Activated CD8-positive, alpha-beta memory T cell treated with anti-CD3 and anti-CD28 coated beads, Interleukin-2, amount 50 U/mL, for 48 hours (primary cell): ENCODE measurements around the gene CNOT8.

Experiments used
- DNase-seq: peaks from one replicate; pipeline ENCODE4 v3.0.0-alpha.2; 2020

CNOT8 gene

DNA sequence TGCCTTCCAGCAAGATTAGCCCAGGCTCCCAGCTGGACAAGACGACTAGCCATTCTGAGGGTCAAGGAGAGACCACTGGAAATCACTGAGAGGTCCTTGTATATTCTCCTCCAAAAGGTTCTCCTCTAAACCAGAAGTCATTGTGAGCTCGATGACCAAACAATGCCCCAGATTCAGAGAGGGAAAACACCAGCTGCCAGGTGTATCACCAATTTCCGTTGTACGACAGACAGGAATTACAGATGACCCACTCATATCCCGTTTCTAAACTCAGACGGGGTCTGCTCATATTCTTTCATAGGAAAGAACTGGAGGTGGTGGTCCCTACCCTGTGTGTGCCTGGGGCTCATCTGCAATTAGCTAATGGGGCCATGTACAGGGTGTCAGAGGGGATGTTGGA lies 22.2 kb upstream of the CNOT8 start:
- DNase-seq = no peak

DNA sequence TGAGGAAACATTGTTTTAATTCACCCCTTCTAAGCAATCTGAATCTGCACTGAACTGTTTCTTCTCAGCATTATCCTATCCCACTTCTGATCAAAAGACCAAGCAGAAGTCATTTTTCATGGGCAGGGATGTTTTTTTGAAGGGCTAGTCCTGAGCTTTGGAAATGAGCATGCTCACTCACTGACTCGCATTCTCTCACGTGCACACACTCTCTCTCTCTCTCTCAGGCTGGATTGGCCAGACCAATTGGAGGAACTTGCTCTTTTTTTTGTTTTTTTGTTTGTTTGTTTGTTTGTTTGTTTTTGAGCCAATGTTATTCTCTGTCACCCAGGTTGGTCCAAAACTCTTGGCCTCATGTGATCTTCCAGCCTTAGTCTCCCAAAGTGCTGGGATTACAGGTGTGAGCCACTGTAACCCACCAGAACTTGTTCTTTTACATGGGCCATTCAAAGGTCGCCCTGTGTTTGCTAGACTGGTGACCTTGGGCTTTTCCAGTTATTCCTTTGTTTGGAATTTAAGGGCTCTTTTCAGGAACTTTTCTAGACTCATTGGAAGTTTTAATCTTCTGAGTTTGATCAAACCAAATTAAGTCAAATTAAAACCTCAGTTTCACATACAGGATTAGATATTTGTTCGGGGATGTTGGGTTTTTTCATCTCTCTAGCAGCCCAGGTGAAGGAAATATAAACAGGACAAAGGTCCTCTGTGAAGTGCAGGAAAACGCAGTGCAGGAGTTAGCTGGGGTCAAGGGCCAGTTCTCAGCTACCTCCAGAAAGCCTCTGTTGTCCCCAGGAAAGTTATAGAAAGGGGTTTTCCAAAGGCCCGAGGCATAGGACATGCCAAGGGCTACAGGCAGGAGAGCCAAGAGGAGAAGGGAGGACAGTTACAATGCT lies 21.2 kb upstream of the CNOT8 start:
- no peak for DNase-seq

DNA sequence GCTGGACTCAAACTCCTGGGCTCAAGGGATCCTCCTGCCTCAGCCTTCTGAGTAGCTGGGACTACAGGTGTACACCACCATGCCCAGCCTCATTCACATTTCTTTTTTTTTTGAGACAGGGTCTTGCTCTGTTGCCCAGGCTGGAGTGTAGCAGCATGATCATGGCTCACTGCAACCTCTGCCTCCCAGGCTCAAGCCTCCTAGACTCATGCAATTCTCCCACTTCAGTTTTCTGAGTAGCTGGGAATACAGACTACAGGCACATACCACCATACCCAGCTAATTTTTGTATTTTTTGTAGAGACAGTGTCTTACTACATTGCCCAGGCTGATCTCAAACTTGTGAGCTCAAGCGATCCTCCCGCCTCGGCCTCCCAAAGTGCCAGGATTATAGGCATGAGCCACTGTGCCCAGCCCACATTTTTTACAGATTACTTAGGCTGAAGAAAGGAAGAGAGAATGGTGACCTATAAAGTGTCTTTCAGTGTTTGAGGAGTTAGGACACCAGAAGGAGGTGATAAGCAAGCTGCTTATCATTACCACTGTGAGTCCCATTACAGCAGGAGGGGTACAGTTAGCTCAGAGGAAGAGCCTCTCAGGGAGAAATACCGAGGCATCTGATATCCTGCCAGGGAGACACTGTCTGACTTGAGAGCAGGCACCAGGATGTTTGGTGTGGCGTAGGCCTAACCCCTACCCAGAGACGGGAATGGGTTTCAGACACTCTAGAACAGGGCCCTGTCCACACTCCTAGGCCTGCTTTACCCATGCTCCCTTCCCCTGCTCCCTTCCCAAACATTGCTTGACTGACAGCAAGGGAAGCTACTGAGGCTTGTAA lies 17.8 kb upstream of the CNOT8 start:
- no peak for DNase-seq

DNA sequence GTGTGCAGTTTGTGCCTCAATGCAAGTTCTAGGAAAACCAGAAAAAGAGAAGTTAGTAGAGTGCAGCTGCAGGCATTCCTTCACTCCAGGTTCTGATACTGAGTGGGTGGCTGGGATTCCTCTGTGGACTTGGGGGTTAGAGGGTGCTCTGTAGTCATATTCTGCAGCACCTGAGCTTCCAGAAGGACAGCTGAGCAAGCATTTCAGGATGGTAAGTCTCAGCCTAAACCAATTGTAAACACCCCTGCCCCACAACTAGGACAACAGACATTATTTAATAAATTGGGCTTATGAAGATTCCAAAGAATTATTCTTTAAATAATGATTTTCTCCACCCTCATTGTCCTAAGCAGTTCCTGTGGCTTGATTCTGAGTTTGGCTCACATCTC lies 17.2 kb upstream of the CNOT8 start:
- DNase-seq = no peak

DNA sequence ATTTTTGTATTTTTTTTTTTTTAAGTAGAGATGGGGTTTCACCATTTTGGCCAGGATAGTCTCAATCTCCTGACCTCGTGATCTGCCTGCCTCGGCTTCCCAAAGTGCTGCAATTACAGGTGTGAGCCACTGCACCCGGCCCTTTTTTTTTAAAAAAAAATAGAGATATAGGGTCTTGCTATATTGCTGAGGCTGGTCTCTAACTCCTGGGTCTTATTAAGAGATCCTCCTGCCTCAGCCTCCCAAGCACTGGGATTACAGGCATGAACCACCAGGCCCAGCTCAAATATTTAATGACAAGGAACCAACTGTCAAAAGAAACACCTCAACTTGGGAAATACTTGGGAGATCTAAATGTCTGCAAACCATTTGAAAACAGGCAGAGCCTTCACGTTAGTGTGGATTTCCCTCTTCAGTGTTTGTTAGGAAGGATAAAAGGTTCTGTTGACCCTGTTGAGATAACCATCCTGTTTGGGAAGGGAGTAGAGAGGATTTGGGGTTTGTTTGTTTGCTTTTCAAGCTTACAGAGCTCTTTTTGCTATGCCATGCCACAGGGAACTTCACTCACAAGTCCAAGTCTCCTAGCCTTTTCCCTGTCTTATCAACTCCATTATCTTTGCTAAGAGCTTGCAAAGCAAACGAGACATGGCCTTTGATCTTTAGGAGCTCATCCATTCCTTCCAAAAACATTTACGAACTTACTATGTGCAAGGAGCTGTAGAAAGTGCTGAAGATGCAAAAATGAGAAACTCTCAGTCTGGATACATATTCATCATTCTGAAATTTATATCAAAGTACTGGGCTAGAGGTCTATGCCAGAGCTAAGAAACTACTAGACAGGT lies 15.5 kb upstream of the CNOT8 start:
- no peak for DNase-seq

DNA sequence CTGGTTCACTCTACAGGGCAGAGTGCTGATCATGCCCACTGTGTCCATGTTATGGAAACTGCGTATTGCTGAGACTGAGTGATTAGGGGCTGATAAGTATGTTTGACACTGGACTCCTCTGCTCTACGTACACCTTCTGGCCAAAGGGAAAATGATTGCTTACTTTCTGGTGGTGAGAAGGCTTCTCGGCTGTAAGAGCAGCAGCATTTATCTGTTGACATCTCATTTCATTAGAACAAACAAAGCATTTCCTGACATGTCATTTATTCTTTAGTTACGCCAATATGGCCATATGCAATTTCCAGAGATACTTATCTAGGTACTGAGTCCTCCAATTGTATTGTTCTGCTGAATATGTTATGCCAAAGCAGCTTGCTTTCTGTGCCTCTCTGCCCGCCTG lies 13.6 kb upstream of the CNOT8 start:
- no peak for DNase-seq

DNA sequence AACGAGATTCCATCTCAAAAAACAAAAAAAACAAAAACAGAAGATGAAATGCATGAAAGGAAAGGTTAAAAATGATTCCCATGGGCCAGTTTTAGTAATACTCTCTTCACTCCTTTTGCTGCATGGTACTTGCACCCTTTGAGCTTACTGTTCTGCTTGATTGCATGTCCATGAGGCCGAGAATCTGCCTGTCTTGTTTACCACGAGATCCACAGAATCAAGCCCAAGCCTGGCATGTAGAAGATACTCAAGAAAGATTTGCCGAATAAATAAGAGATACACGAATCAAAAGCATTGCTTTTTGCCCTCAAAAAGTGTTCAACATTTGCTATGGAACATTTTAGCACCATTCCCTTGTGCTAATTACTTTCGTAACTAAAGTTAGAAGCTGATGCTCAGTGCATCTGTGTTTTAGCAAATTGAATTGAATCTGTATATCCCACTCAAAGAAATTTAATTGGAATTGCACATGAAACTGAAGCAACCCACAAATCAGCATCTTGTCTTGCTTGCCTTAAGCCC lies 9.1 kb upstream of the CNOT8 start:
- no peak for DNase-seq

DNA sequence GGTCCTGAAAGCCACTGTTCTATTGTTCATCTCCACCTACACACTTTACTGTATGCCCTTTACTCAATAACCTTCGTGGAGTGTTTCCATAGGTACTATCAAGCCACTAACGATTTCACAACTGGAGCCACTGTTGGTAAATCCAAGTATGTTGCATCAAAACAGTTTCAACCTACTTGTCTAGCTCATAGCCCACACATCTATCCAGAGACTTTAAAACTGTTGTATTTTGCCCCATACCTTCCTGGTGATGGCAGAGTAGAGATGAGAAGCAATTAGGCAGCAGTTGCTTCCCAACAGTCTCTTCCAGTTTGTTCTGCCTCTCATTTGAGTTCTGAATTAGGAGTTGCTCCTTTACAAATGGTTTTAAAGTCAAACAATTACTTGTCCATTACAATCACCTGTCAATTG lies 8.6 kb upstream of the CNOT8 start:
- no peak for DNase-seq

DNA sequence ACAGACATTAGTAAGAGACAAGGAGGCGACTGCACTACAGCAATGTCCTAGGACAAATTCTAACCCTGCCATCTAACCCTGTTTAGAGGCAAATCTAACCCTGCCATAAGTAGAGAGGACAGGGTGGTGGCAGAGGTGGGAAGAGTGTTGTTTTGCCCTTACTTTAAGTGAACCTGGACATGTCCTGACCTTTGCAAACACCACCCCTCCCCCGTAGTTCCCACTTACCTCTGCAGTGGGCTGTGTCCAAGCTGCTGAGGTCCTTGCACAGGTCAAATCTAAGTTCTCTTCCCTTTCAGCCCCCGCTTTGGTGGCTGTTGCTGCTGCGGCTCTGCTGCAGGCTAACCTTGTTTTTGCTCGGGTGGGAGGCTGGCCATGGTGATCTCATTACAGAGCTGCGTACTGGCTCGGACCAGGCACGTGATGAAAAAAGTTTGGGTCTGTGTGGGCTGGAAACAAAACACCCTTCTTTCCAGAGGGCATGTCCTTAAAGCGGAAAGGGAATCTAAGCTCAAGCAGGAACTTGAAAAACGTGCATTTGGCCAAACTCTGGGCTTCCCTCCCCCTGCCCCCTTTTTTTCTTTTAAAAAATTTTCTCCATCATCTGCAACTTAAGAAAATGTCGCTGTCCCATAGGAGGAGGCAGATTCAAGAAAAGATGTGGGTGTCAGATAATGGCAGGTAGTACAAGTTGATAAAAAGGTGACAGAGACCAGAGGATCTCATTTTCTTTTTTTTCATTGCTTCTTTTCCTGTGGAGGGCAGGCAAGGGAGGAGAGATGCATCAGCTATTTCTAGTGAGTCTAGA lies 8.0 kb upstream of the CNOT8 start, which contains the start of gene FAXDC2:
Gene FAXDC2 (minus strand): TSS at position 349 of the 808 bp plus-strand sequence. CDS start 12,425 bp downstream, outside the sequence.
- DNase-seq = no peak

DNA sequence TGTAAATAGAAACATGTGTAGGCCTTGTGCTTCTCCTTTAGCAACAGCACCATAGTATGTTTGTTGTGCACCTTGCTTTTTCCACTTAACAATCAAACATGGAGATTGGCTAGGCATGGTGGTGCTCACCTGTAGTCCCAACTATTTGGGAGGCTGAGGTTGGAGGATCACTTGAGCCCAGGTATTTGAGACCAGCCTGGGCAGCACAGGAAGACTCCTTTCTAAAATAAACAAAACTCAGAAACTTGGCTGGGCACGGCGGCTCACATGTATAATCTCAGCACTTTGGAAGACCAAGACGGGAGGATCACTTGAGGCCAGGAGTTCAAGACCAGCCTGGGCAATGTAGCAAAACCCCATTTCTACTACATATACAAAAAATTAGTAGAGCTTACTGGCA lies 7.1 kb upstream of the CNOT8 start:
- DNase-seq = peak; percentile 39

DNA sequence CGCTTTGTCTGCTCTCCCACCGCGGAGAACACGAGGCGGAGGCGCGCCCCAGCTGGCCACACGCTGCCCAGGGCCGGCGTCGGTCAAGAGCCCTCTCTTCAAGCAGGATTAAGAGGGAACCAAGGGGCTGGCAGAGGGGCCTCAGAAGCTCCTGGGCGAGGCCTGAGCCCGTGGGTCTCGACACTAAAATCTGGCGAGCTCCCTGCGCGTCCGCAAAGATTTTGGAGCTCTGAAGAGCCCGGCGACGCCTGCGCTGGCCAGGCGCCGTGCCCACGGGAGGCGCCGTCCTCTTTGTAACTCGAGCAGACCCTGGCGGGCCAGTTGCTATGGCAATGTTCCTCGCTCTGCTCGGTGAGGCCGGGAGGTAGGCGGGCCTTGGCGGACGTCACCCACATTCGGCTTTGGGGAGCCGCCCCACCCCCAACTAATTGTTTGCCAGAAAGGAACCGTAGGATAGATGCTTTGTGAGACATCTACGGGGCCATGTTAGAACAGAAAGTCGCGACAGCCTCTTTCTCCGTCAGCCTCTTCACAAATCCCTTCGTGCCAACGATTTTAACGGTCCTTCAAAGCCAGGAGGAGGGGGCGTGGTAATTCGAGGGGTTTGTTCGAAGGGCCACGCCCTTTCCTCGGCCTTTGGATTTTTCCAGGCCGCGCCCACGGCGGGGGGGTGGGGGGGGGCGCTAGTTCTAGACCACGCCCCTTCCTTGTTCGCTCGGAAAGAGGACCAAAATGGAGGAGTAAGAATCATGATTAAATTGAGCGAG lies 714 bp upstream of the CNOT8 start:
- DNase-seq = peak; percentile 88

DNA sequence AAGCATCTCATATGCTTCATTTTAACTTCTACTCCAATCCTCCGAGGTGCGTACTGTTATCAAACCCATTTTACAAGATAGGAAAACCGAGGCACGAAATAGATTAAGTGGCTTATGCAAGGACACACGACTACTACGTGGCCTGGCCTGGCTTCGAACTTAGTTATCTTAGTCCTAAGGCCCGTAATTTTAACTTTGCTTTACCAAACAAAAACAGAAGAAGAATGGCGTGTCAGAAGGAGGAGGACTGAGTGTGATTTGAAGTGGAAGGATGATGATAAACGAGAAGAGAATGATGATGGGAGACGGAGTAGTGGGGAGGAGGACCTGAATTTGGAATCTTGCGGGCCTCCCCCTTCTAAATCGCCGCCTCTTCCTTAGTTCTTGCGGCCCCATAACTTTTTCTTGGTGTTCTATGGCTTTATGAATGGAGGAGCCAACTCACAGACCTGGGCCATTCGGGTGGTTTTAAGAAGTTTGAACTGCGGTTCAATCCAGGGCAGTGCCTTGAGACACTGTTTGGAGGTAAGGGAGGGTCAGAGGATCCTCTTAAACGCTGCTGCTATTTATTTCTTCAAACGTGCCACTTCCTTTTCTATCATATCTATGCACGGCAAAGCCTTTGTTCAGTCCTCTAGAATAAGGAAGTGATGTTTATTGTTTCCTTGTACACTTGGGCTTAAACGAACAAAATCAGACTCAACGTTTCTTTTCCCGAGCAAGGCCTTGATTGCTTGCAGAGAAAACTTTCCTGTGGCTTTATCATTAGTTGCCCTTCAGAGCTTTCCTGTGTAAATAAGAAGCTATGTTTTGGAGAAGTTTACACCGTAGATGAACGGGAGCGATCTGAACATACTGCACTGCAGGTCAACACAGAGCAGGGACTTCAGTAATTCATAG lies 795 bp downstream of the CNOT8 start:
- DNase-seq = peak; percentile 51

DNA sequence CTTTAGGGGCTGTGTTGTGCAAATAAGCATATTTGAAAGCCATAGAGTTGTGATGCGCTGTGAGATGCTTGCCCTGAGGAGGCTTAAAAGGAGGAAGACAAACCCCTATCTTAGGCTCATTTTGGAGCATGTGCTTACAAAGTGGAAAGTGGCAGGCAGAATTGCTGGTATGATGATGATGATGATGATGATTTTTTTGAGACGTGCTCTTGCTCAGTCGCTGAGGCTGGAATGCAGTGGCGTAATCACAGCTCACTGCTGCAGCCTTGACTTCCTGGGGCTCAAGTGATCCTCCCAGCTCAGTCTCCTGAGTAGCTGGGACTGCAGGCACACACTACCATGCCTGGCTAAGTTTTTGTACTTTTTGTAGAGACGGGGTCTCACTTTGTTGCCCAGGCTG lies 1.7 kb downstream of the CNOT8 start:
- peak; percentile 53 for DNase-seq

DNA sequence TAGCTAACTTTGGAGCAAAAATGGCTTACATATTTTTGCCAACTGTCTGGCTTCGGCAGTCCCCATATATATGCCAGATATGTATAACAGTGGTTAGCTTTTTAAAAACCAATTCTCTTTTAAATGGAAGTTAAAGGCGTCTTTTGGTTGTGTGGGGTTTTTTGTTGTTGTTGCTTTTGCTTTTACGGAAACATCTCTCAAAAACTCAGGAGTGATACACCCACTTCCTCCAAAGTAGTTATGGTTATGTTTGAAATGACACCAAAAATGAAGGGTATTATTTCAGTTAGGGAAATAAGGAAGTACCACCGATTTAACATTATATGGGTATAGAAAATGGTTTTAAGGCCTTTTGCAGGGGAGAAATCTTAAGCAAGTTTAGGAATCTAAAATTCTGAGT lies 2.3 kb downstream of the CNOT8 start:
- DNase-seq = no peak

DNA sequence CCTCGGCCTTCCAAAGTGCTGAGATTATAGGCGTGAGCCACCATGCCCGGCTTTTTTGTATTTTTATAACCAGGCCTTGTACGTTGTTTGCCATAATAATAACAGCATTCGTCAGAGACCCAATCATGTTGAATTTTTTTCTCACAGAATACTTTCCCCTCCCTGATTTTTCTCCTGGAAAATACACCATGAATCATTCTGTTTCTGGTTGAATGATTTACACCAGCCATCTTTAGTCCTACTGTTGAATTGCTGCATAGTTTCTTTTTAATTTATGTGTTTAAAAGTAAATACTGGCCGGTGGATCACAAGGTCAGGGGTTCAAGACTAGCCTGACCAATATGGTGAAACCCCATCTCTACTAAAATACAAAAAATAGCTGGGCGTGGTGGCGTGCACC lies 3.5 kb downstream of the CNOT8 start:
- DNase-seq = no peak

DNA sequence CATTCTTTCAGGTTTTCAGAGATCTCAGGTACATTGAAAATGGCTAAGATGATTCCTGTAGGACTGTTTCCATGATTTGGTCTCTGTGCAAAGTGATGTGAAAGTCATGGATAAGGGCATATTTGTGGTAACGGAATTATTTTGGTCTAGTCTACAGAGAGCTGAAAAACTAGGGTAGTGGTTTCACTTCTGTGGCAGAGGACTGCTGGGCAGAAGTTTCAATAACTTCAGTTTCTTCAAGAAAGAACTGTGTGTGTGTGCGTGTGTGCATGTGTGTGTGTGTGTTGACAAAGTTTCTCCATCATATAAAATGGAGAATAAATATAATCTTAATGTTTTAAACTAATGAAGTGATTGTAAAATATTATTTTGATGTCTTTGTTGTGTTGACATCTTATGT lies 4.3 kb downstream of the CNOT8 start:
- no peak for DNase-seq

DNA sequence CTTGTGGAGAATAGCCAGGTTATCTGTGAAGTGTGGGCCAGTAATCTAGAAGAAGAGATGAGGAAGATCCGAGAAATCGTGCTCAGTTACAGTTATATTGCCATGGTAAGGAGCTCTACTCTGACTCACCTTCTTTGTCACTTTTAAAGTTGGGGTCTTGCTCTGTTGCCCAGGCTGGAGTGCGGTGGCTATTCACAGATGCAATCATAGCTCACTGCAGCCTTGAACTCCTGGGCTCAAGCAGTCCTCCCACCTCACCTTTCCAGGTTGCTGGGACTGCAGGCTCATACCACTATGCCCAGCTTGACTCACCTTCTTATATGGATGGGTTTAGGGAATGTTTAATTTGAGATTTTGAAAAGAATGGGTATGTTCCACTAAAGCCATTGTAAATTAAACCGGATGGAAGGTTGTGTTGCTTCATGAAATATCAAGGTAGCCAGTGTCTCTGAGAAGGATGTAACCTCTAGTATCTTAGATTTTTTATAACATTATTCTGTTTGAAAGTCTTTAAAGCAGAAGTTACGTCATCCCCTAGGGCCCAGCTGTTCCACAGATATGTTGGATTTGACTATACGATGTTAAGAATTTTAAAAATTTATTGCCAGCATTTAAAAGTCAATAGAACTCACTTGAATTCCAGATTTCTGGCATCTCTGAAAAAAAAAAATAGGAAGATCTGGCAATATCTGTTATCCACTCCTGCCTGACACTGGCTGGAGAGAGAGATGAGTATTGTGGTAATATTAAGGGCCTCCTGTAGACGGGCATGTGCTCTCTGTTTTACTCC lies 5.1 kb downstream of the CNOT8 start:
- DNase-seq = peak; percentile 33

DNA sequence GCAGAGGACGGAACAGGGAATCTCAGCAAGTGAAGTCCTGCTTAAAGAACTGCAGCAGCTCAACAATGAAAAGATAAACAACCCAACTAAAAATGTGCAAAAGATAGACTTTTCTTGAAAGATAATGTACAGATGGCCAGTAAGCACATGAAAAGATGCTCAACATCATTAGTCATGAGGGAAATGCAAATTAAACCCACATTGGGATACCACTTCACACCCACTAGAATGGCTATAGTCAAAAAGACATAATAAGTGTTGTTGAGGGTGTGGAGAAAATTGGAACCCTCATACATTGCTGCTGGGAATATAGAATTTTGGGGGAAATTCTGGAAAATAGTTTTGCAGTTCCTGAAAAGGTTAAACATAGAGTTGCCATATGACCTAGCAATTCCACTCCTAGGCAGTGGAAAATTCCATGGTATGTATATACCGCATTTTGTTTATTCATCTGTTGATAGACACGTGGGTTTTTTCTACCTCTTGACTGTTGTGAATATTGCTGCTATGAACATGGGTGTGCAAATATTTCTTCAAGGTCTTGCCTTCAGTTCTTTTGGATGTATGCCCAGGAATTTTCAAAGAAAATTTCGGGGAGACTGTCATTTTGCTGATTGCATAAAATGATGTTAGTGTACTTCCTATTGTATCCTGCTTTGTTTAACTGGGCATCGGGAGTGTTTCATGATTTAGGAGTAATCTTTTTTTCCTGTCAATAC lies 7.2 kb downstream of the CNOT8 start:
- DNase-seq = no peak
